GM23248 (cell line): ENCODE data around the gene AOC2. TPM values are rescaled to one million over a fixed set of nuclear protein-coding genes. Genes with fewer than 3 reads are reported as not detected.
"Not testable (repeated sequence)": the region's sequence is repeated elsewhere in the genome, so short reads cannot be mapped to it uniquely, and the experiment has no call there.

Experiments
- DNase-seq: peaks from one replicate; pipeline ENCODE4 v3.0.0-alpha.2; 2015
- H2AFZ ChIP-seq: fragments of 200-600 bp; sonication (generic); 2 replicates; pipeline ENCODE4 v1.6.1; 2016; ENCODE audit warnings: antibody characterized with exemption
- H3F3A ChIP-seq: fragments of 200-600 bp; sonication (generic); 2 replicates; pipeline ENCODE4 v1.6.1; 2016; ENCODE audit warnings: mild to moderate bottlenecking, antibody characterized with exemption, mixed run types; ENCODE audit not compliant: insufficient read depth
- H3K27ac ChIP-seq: fragments of 200-600 bp; sonication (generic); 2 replicates; pipeline ENCODE4 v1.5.1; 2016; ENCODE audit warnings: mild to moderate bottlenecking
- H3K27me3 ChIP-seq: fragments of 200-600 bp; sonication (generic); replicated peaks from 2 replicates; pipeline ENCODE4 v1.6.1; 2016; ENCODE audit warnings: mild to moderate bottlenecking; ENCODE audit not compliant: insufficient read depth
- H3K36me3 ChIP-seq: fragments of 200-600 bp; sonication (generic); 2 replicates; pipeline ENCODE4 v1.6.1; 2016; ENCODE audit warnings: low read depth, mild to moderate bottlenecking
- H3K4me1 ChIP-seq: fragments of 200-600 bp; sonication (generic); 2 replicates; pipeline ENCODE4 v1.6.1; 2016; ENCODE audit warnings: mild to moderate bottlenecking; ENCODE audit not compliant: insufficient read depth
- H3K4me2 ChIP-seq: fragments of 200-600 bp; sonication (generic); one replicate; pipeline ENCODE4 v1.6.1; 2016; ENCODE audit warnings: mild to moderate bottlenecking; ENCODE audit not compliant: unreplicated experiment
- H3K4me3 ChIP-seq: fragments of 200-600 bp; sonication (generic); 2 replicates; pipeline ENCODE4 v1.5.1; 2016; ENCODE audit warnings: mild to moderate bottlenecking
- H3K79me2 ChIP-seq: fragments of 200-600 bp; sonication (generic); 2 replicates; pipeline ENCODE4 v1.6.1; 2016; ENCODE audit warnings: mild to moderate bottlenecking; ENCODE audit not compliant: insufficient read depth
- H3K9ac ChIP-seq: fragments of 200-600 bp; sonication (generic); 2 replicates; pipeline ENCODE4 v1.6.1; 2016; ENCODE audit warnings: mild to moderate bottlenecking
- H3K9me2 ChIP-seq: fragments of 200-600 bp; sonication (generic); 2 replicates; pipeline ENCODE4 v1.6.1; 2016; ENCODE audit warnings: mixed run types, mild to moderate bottlenecking, moderate library complexity; ENCODE audit not compliant: insufficient read depth
- H3K9me3 ChIP-seq: fragments of 200-600 bp; sonication (generic); one replicate; pipeline ENCODE4 v1.6.1; 2017; ENCODE audit warnings: low read depth
- H4K20me1 ChIP-seq: fragments of 200-600 bp; sonication (generic); 2 replicates; pipeline ENCODE4 v1.6.0; 2016; ENCODE audit not compliant: insufficient read depth
- EZH2 ChIP-seq: fragments of 200-600 bp; sonication (generic); IDR thresholded peaks from 2 replicates; pipeline ENCODE4 v1.6.1; 2018; ENCODE audit warnings: antibody characterized with exemption, mild to moderate bottlenecking; ENCODE audit not compliant: insufficient read depth, poor library complexity, severe bottlenecking
- EZH2phosphoT487 ChIP-seq: fragments of 200-600 bp; sonication (generic); IDR thresholded peaks from 2 replicates; pipeline ENCODE4 v1.6.1; 2018; ENCODE audit warnings: antibody characterized with exemption, moderate library complexity, mild to moderate bottlenecking, low read depth; ENCODE audit not compliant: insufficient read depth
- WGBS, 2 experiments: methylation state at CpG; one replicate each; pipeline ENCODE4 v1.1.6; 2015 to 2017; ENCODE audit warnings: low lambda C conversion rate in 2 of 2, low coverage in 1 of 2; ENCODE audit errors: missing lambda C conversion rate in 2 of 2; 5-methylcytosine and 5-hydroxymethylcytosine counted together
- in situ Hi-C: fragments of 300-500 bp; cut with MboI; formaldehyde crosslinking; loops from 2 replicates; pipeline ENCODE4 v1.15.0; 2020
- polyA plus RNA-seq: library from polyadenylated mRNA; unstranded; fragments of >200 nt; fragmentation: Nextera tagmentation; extraction: Ambion mirVana; gene quantifications from 2 replicates; pipeline ENCODE4 v1.2.1, GENCODE V29; 2016
- total RNA-seq: library from RNA; depleted of rRNA; stranded (reverse); fragments of >200 nt; shearing (Covaris generic); gene quantifications from 2 replicates; pipeline ENCODE4 v1.2.3, GENCODE V29; 2014

The AOC2 gene
- total and polyA plus RNA-seq, 2 experiments from 2014 or later: 0.09 to 0.22 TPM

GRCh38 chr17:42880776-42881310 is 36.5 kb downstream of the AOC2 start:
- Histone ChIP-seq H3K4me3 (no peak overlapping the region), H3K4me2 (no peak overlapping the region), H3K27me3 (peaks cover 20% of the 10 kb centered on the region), H4K20me1 (no peaks in the 10 kb centered on the region), H3F3A (no peaks in the 10 kb centered on the region), H2AFZ (no peak overlapping the region), H3K27ac (no peak overlapping the region), H3K9me3 (no peaks in the 10 kb centered on the region), H3K36me3 (no peaks in the 10 kb centered on the region), H3K79me2 (no peaks in the 10 kb centered on the region), H3K4me1 (no peaks in the 10 kb centered on the region), H3K9ac (no peak overlapping the region), H3K9me2 (no peaks in the 10 kb centered on the region)
- TF ChIP-seq EZH2phosphoT487 (no peak), EZH2 (no peak)
- 65 to 67% methylated on average over 5 of the region's 5 CpGs for WGBS, 2 experiments
- in situ Hi-C loops: no loop called here
- no peak for DNase-seq

- in situ Hi-C loops, H3K79me2 ChIP-seq, H3K4me2 ChIP-seq, H3K4me3 ChIP-seq, H4K20me1 ChIP-seq, H3K9me2 ChIP-seq, H3K9me3 ChIP-seq, H3K27ac ChIP-seq, H3K9ac ChIP-seq, DNase-seq, H2AFZ ChIP-seq, H3F3A ChIP-seq, H3K36me3 ChIP-seq, H3K4me1 ChIP-seq: not testable (repeated sequence)
- H3K27me3 ChIP-seq: peaks cover 19% of the 10 kb centered on the region
- 65 to 73% methylated on average over 6 of the region's 6 CpGs for WGBS, 2 experiments
Observed at GRCh38 chr17:42881706-42882105, 37.3 kb downstream of the AOC2 start.

DNA sequence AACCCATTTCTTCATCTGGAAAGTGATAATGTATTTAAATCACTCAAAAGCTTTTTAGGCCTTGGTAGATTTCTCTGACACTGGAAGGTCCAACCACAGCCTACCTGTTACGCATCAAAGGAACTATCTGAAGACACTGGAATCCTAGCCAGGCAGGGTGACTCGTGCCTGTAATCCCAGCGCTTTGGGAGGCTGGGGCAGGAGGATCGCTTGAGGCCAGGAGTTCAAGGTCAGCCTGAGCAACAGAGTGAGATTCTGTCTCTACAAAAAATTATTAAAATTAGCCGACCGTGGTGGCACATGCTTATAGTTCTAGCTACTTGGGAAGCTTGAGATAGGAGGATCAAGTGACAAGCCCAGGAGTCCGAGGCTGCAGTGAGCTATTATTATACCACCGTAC is 37.8 kb downstream of the AOC2 start:
- in situ Hi-C loops: no loop called here
- Histone ChIP-seq H4K20me1 (no peaks in the 10 kb centered on the region), H3F3A (no peaks in the 10 kb centered on the region), H3K79me2 (no peaks in the 10 kb centered on the region), H3K9me2 (no peaks in the 10 kb centered on the region), H3K9ac (no peak overlapping the region), H2AFZ (no peak overlapping the region), H3K9me3 (no peaks in the 10 kb centered on the region), H3K4me2 (no peak overlapping the region), H3K27me3 (peaks cover 16% of the 10 kb centered on the region), H3K36me3 (no peaks in the 10 kb centered on the region), H3K4me1 (no peaks in the 10 kb centered on the region), H3K4me3 (no peak overlapping the region), H3K27ac (no peak overlapping the region)
- 68 to 74% methylated on average over 8 of the region's 8 CpGs for WGBS, 2 experiments
- TF ChIP-seq EZH2phosphoT487: no peak
- no peak for TF ChIP-seq EZH2
- DNase-seq: no peak

GRCh38 chr17:42883802-42884558 is 39.6 kb downstream of the AOC2 start:
- H3K9ac ChIP-seq: no peak overlapping the region
- TF ChIP-seq EZH2 (no peak), EZH2phosphoT487 (no peak)
- no peaks in the 10 kb centered on the region for H3K79me2 ChIP-seq
- H3K4me3 ChIP-seq: no peak overlapping the region
- H4K20me1 ChIP-seq: no peaks in the 10 kb centered on the region
- no peak overlapping the region for H3K4me2 ChIP-seq
- H3K9me2 ChIP-seq: no peaks in the 10 kb centered on the region
- no peaks in the 10 kb centered on the region for H3K27me3 ChIP-seq
- no peak overlapping the region for H3K27ac ChIP-seq
- H3K36me3 ChIP-seq: no peaks in the 10 kb centered on the region
- no peak overlapping the region for H2AFZ ChIP-seq
- 74 to 78% methylated on average over 7 of the region's 7 CpGs for whole genome bisulfite sequencing, 2 experiments
- in situ Hi-C loops: no loop called here
- DNase-seq: no peak
- no peaks in the 10 kb centered on the region for H3K9me3 ChIP-seq
- H3K4me1 ChIP-seq: no peaks in the 10 kb centered on the region
- H3F3A ChIP-seq: no peaks in the 10 kb centered on the region

DNA sequence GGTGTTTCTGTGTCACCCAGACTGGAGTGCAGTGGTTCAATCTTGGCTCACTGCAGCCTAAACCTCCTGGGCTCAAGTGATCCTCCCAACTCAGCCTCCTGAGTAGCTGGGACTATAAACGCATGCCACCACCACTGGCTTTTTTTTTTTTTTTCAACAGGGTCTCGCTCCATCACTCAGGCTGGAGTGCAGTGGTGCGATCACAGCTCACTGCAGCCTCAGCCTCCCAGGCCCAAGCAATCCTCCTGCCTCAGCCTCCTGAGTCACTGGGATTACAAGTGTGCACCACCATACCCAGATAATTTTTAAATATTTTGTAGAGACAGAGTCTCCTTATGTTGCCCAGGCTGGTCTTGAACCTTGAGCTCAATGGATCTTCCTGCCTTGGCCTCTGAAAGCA is 41.4 kb downstream of the AOC2 start:
- H3K79me2 ChIP-seq, in situ Hi-C loops, H3K36me3 ChIP-seq, H3K4me1 ChIP-seq, H3K4me3 ChIP-seq, H3K9me3 ChIP-seq, H3K9ac ChIP-seq, H3K27me3 ChIP-seq, H3F3A ChIP-seq, H3K27ac ChIP-seq, H3K4me2 ChIP-seq, H4K20me1 ChIP-seq, H3K9me2 ChIP-seq, DNase-seq, H2AFZ ChIP-seq: not testable (repeated sequence)
- WGBS, 2 experiments: 94 to 95% methylated on average over 3 of the region's 3 CpGs
